SK-N-SH treated with all-trans-retinoic acid at 6 μM for 48 hours (cell line): ENCODE measurements around the gene PTPRN2.

Experiments used
- ARNTL ChIP-seq: fragments of 450-650 bp; formaldehyde crosslinking; IDR thresholded peaks from 2 replicates; pipeline ENCODE4 v1.5.0; 2020; ENCODE audit warnings: low read depth, mild to moderate bottlenecking, moderate library complexity, borderline replicate concordance
- BACH2 ChIP-seq: fragments of 250-450 bp; sonication (Bioruptor Pico); IDR thresholded peaks from 2 replicates; pipeline ENCODE4 v1.9.0; 2021; ENCODE audit warnings: mild to moderate bottlenecking, borderline replicate concordance
- CSRNP3 ChIP-seq: fragments of 250-450 bp; sonication (Bioruptor Pico); IDR thresholded peaks from 2 replicates; pipeline ENCODE4 v1.5.1; 2021; ENCODE audit warnings: mild to moderate bottlenecking, moderate library complexity
- GLIS3 ChIP-seq: fragments of 250-450 bp; sonication (Bioruptor Pico); IDR thresholded peaks from 2 replicates; pipeline ENCODE4 v1.5.0; 2020; ENCODE audit warnings: mild to moderate bottlenecking, moderate library complexity
- PATZ1 ChIP-seq: fragments of 250-450 bp; sonication (Bioruptor Pico); IDR thresholded peaks from 2 replicates; pipeline ENCODE4 v1.8.0; 2020; ENCODE audit warnings: mild to moderate bottlenecking, moderate library complexity, borderline replicate concordance
- PPARA ChIP-seq: fragments of 250-450 bp; sonication (Bioruptor Pico); IDR thresholded peaks from 2 replicates; pipeline ENCODE4 v1.5.0; 2020; ENCODE audit warnings: mild to moderate bottlenecking, borderline replicate concordance
- RARB ChIP-seq: fragments of 250-450 bp; sonication (Bioruptor Pico); IDR thresholded peaks from 2 replicates; pipeline ENCODE4 v1.8.0; 2021; ENCODE audit warnings: mild to moderate bottlenecking, moderate library complexity
- SNAI2 ChIP-seq: fragments of 250-450 bp; sonication (Bioruptor Pico); IDR thresholded peaks from 2 replicates; pipeline ENCODE4 v1.5.0; 2020; ENCODE audit warnings: mild to moderate bottlenecking, moderate library complexity
- TOX ChIP-seq: fragments of 250-450 bp; sonication (Bioruptor Pico); IDR thresholded peaks from 2 replicates; pipeline ENCODE4 v1.8.0; 2021; ENCODE audit warnings: mild to moderate bottlenecking, moderate library complexity, borderline replicate concordance
- TSHZ2 ChIP-seq: fragments of 250-450 bp; sonication (Bioruptor Pico); IDR thresholded peaks from 2 replicates; pipeline ENCODE4 v1.5.0; 2020; ENCODE audit warnings: mild to moderate bottlenecking, moderate library complexity
- ZC3H10 ChIP-seq: fragments of 250-450 bp; sonication (Bioruptor Pico); IDR thresholded peaks from 2 replicates; pipeline ENCODE4 v1.5.1; 2021; ENCODE audit warnings: mild to moderate bottlenecking, moderate library complexity
- ZFP30 ChIP-seq: fragments of 450-650 bp; formaldehyde crosslinking; IDR thresholded peaks from 2 replicates; pipeline ENCODE4 v1.5.0; 2022; ENCODE audit warnings: mild to moderate bottlenecking, moderate library complexity
- ZNF70 ChIP-seq: fragments of 450-650 bp; formaldehyde crosslinking; IDR thresholded peaks from 2 replicates; pipeline ENCODE4 v1.5.0; 2020; ENCODE audit warnings: mild to moderate bottlenecking, moderate library complexity

GRCh38 chr7:158526531-158526930 is 61.1 kb downstream of the PTPRN2 start:
- no peak for TF ChIP-seq RARB
- no peak for TF ChIP-seq ARNTL (CRISPR knock-in tag)
- TF ChIP-seq TSHZ2 (CRISPR knock-in tag): no peak
- TF ChIP-seq BACH2 (CRISPR knock-in tag): no peak
- TF ChIP-seq ZFP30: no peak
- TF ChIP-seq ZC3H10 (CRISPR knock-in tag): no peak
- TF ChIP-seq TOX (CRISPR knock-in tag): no peak
- no peak for TF ChIP-seq PATZ1 (CRISPR knock-in tag)
- TF ChIP-seq ZNF70 (CRISPR knock-in tag): no peak
- no peak for TF ChIP-seq CSRNP3
- TF ChIP-seq SNAI2 (CRISPR knock-in tag): no peak
- no peak for TF ChIP-seq PPARA (CRISPR knock-in tag)
- no peak for TF ChIP-seq GLIS3 (CRISPR knock-in tag)
